Measurements from ENCODE around the gene CFAP97.

- TF ChIP-seq POLR2A (IDR thresholded peaks at IDR 0.05), result no peak
- no peak for TF ChIP-seq CTCF (IDR thresholded peaks at IDR 0.05)
Measured at GRCh38 chr4:185186769-185187168, 17.0 kb downstream of the CFAP97 start.

Measured in body of pancreas (tissue), 4 donors.